Spleen (tissue), 11 donors: ENCODE results near the gene RBM23. TPM values are rescaled to one million over a fixed set of nuclear protein-coding genes. Genes with fewer than 3 reads are reported as not detected.

Source experiments
- DNase-seq: peaks from one replicate; pipeline ENCODE4 v3.0.0-alpha.2; 2020
- H3K27ac ChIP-seq, 8 donors: fragments of 200-600 bp; sonication (generic) in 7 of 8; 1 replicate in 4 of 8; 2 replicates in 4 of 8; pipeline versions ENCODE4 v1.5.0 to v1.8.0; 2016 to 2021; ENCODE audit warnings: inconsistent platforms in 4 of 8, mild to moderate bottlenecking in 4 of 8, moderate library complexity in 1 of 8
- H3K27me3 ChIP-seq, 7 donors: fragments of 200-600 bp; sonication (generic) in 6 of 7; replicated peaks in 1 of 7; 1 replicate in 4 of 7; 2 replicates in 3 of 7; pipeline versions ENCODE4 v1.5.0 to v1.8.0; 2016 to 2021; ENCODE audit warnings: inconsistent platforms in 3 of 7, mild to moderate bottlenecking in 1 of 7
- H3K36me3 ChIP-seq, 6 donors: fragments of 200-600 bp; sonication (generic) in 5 of 6; 1 replicate in 4 of 6; 2 replicates in 2 of 6; pipeline versions ENCODE4 v1.5.0 to v1.8.0; 2016 to 2021; ENCODE audit warnings: inconsistent platforms in 2 of 6
- H3K4me1 ChIP-seq, 6 donors: fragments of 200-600 bp; sonication (generic) in 5 of 6; 1 replicate in 3 of 6; 2 replicates in 3 of 6; pipeline versions ENCODE4 v1.5.0 to v1.8.0; 2016 to 2021; ENCODE audit warnings: inconsistent platforms in 3 of 6
- H3K4me3 ChIP-seq, 8 donors: fragments of 200-600 bp; sonication (generic) in 7 of 8; 1 replicate in 4 of 8; 2 replicates in 4 of 8; pipeline versions ENCODE4 v1.5.0 to v1.8.0; 2016 to 2021; ENCODE audit warnings: inconsistent platforms in 4 of 8, mild to moderate bottlenecking in 4 of 8, moderate library complexity in 2 of 8
- H3K9me3 ChIP-seq, 8 donors: fragments of 200-600 bp; sonication (generic) in 7 of 8; 1 replicate in 4 of 8; 2 replicates in 4 of 8; pipeline versions ENCODE4 v1.5.0 to v1.8.0; 2016 to 2021; ENCODE audit warnings: inconsistent platforms in 4 of 8
- CTCF ChIP-seq, 11 experiments: fragments of 200-600 bp in 7 of 11; fragments of 450-650 bp in 4 of 11; sonication (generic) in 4 of 11; IDR thresholded peaks in 8 of 11; conservative IDR thresholded peaks in 3 of 11; 1 replicate in 7 of 11; 2 replicates in 4 of 11; pipeline versions ENCODE4 v1.4.0 to v1.8.0; 2016 to 2021; ENCODE audit warnings: antibody characterized with exemption in 11 of 11, inconsistent platforms in 4 of 11, mild to moderate bottlenecking in 1 of 11
- POLR2A ChIP-seq, 3 donors: fragments of 450-650 bp; IDR thresholded peaks; one replicate each; pipeline ENCODE4 v1.5.1; 2017; ENCODE audit warnings: antibody characterized with exemption in 3 of 3, mild to moderate bottlenecking in 1 of 3
- POLR2AphosphoS5 ChIP-seq, 3 donors: sonication (generic); formaldehyde crosslinking; IDR thresholded peaks; one replicate each; pipeline ENCODE4 v1.5.1; 2017; ENCODE audit warnings: antibody characterized with exemption in 3 of 3
- WGBS, 5 donors: extraction: QIAGEN DNeasy Blood & Tissue Kit in 3 of 5; methylation state at CpG; one replicate each; pipeline versions ENCODE4 v1.1.5 to v1.1.7; 2013 to 2018; 5-methylcytosine and 5-hydroxymethylcytosine counted together
- intact Hi-C: fragments of 100-400 bp; cut with DNase I; formaldehyde crosslinking; loops from one replicate; pipeline ENCODE4 v1.15.0; 2023; ENCODE audit warnings: low total_unique reads
- polyA plus RNA-seq, 3 donors: library from polyadenylated mRNA; stranded (reverse); fragments of 200-250 nt; gene quantifications; one replicate each; pipeline ENCODE4 v1.2.1, GENCODE V29; 2013
- total RNA-seq, 7 donors: library from RNA; depleted of rRNA in 3 of 7; stranded (reverse); fragments of >200 nt in 3 of 7; fragmentation: NEBNext Ultra II Directional in 4 of 7; extraction: Animal tissue kit (Norgen Biotek cat#: 25700) in 4 of 7; gene quantifications; one replicate each; pipeline versions ENCODE4 v1.1.0 to v1.2.1, GENCODE V29; 2016 to 2021
- donor health status: healthy with polysubstance abuse.
- donor health status: DM: no; HTN: no; CAD: no; lungs with moderate emphysema.
- donor health status: DM: no; HTN: no; CAD: no.
- donor health status: Bipolar disorder and iron deficiency.
- donor health status: healthy.
- donor health status: DM: no; HTN: no; CAD: no.
- donor health status: DM: yes; HTN: yes; CAD: no.

RBM23 gene
- total and polyA plus RNA-seq, 10 donors = 19.0 to 875 (median 93.2) TPM

GRCh38 chr14:22871224-22872032 lies 47.5 kb downstream of the RBM23 start, which contains the start of gene LRP10:
Gene LRP10, plus strand, starts transcription at chr14:22871740. Its CDS starts 564 bp downstream, at chr14:22872304.
- H3K36me3 ChIP-seq = peaks cover 6 to 36% (median 33%) of the 10 kb centered on the region in 6 donors
- WGBS, 5 donors = 0 to 1% (median 0%) methylated on average over 40 to 50 of the region's 50 CpGs
- intact Hi-C loops = no loop called here
- peak within 1 kb of the TSS; percentile 94 to 100 (median 100) for H3K27ac ChIP-seq
- H3K27me3 ChIP-seq = no peaks in the 10 kb centered on the region
- TF ChIP-seq POLR2AphosphoS5 (IDR thresholded peaks at IDR 0.05) (peak; percentile 88 to 95 (median 91)), POLR2A (IDR thresholded peaks at IDR 0.05) (peak; percentile 8 to 58 (median 44)), CTCF (IDR thresholded peaks at IDR 0.05 in 8 of 11, conservative IDR thresholded peaks at IDR 0.05 in 3 of 11) (no peak)
- peak within 1 kb of the TSS; percentile 70 to 97 (median 90) for H3K4me3 ChIP-seq
- H3K4me1 ChIP-seq = peaks cover 24 to 66% (median 43%) of the 10 kb centered on the region in 6 donors
- H3K9me3 ChIP-seq = no peaks in the 10 kb centered on the region
- DNase-seq = peak; percentile 99

GRCh38 chr14:22870811-22871223 lies 48.1 kb downstream of the RBM23 start:
- WGBS, 5 donors = 3 to 9% (median 5%) methylated on average over 1 of the region's 1 CpG
- peak overlapping the region; percentile 70 to 97 (median 90) for H3K4me3 ChIP-seq
- no peaks in the 10 kb centered on the region for H3K9me3 ChIP-seq
- H3K27ac ChIP-seq = peak overlapping the region; percentile 94 to 100 (median 100)
- intact Hi-C loops = no loop called here
- H3K4me1 ChIP-seq = peaks cover 24 to 60% (median 41%) of the 10 kb centered on the region in 6 donors
- TF ChIP-seq POLR2A (IDR thresholded peaks at IDR 0.05) (no peak), CTCF (IDR thresholded peaks at IDR 0.05 in 8 of 11, conservative IDR thresholded peaks at IDR 0.05 in 3 of 11) (no peak), POLR2AphosphoS5 (IDR thresholded peaks at IDR 0.05) (no peak)
- H3K36me3 ChIP-seq = peaks cover 6 to 30% (median 27%) of the 10 kb centered on the region in 6 donors
- H3K27me3 ChIP-seq = no peaks in the 10 kb centered on the region
- DNase-seq = no peak

- H3K4me1 ChIP-seq = peaks cover 11 to 33% (median 17%) of the 10 kb centered on the region in 6 donors
- DNase-seq = peak; percentile 1
- intact Hi-C loops = no loop called here
- no peak overlapping the region for H3K4me3 ChIP-seq
- H3K9me3 ChIP-seq = no peaks in the 10 kb centered on the region
- TF ChIP-seq POLR2AphosphoS5 (IDR thresholded peaks at IDR 0.05) = no peak
- no peak for TF ChIP-seq POLR2A (IDR thresholded peaks at IDR 0.05)
- no peak for TF ChIP-seq CTCF (IDR thresholded peaks at IDR 0.05 in 8 of 11, conservative IDR thresholded peaks at IDR 0.05 in 3 of 11)
- no peak overlapping the region for H3K27ac ChIP-seq
- H3K36me3 ChIP-seq = no peaks in the 10 kb centered on the region
- no peaks in the 10 kb centered on the region for H3K27me3 ChIP-seq
- 95 to 98% (median 97%) methylated on average over 5 of the region's 5 CpGs for WGBS, 5 donors
Observed at GRCh38 chr14:22866874-22867273, 52.1 kb downstream of the RBM23 start.
